ENCODE data around the gene AUTS2.

GRCh38 chr7:70583965-70584883 is 985.9 kb downstream of the AUTS2 start:
- TF ChIP-seq POLR2A (IDR thresholded peaks at IDR 0.05), result no peak
- no peak for TF ChIP-seq CTCF (IDR thresholded peaks at IDR 0.05)

All from thyroid gland (tissue), 4 donors.